B cell (primary cell): ENCODE data around the gene NBAS. TPM values are rescaled to one million over a fixed set of nuclear protein-coding genes. Genes with fewer than 3 reads are reported as not detected.

ENCODE experiments used
- ATAC-seq: fragments of 200-7000 bp; cut with Tn5 transposase; one replicate; pipeline ENCODE4 v1.10.0; 2021; ENCODE audit warnings: low read depth, mild to moderate bottlenecking, moderate number of reproducible peaks, moderate library complexity
- CTCF ChIA-PET: fragments of 350-600 bp; sonication (Branson Sonifier 250); formaldehyde crosslinking; loops from one replicate; lab custom pipeline; 2021; ENCODE audit warnings: antibody characterized with exemption, inconsistent platforms; lab: Charles Lee
- POLR2A ChIA-PET: fragments of 350-600 bp; sonication (Branson Sonifier 250); formaldehyde crosslinking; loops from one replicate; lab custom pipeline; 2021; ENCODE audit warnings: antibody characterized with exemption; lab: Charles Lee
- DNase-seq: peaks from one replicate; pipeline ENCODE4 v3.0.0; 2013
- H2AFZ ChIP-seq: 2 replicates; pipeline ENCODE4 v1.6.1; 2012; ENCODE audit warnings: mild to moderate bottlenecking, low read depth, low read length; ENCODE audit not compliant: insufficient read depth, poor library complexity, severe bottlenecking
- H3K27ac ChIP-seq, 2 donors: 1 replicate in 1 of 2; 2 replicates in 1 of 2; pipeline ENCODE4 v1.5.1; 2012 to 2013; ENCODE audit warnings: low read length in 2 of 2, mild to moderate bottlenecking in 2 of 2, moderate library complexity in 1 of 2
- H3K27me3 ChIP-seq, 4 experiments: fragments of 200-600 bp in 1 of 4; sonication (generic) in 1 of 4; replicated peaks in 1 of 4; 1 replicate in 2 of 4; 2 replicates in 2 of 4; pipeline versions ENCODE4 v1.6.1 to v1.7.0; 2013 to 2016; ENCODE audit warnings: low read length in 3 of 4, mild to moderate bottlenecking in 2 of 4, mixed read lengths in 1 of 4, moderate library complexity in 1 of 4; ENCODE audit not compliant: insufficient read depth in 4 of 4, control insufficient read depth in 3 of 4; ENCODE audit errors: control extremely low read depth in 1 of 4
- H3K36me3 ChIP-seq, 2 experiments: replicated peaks in 1 of 2; 1 replicate in 1 of 2; 2 replicates in 1 of 2; pipeline versions ENCODE4 v1.6.1 to v1.7.1; 2013; ENCODE audit warnings: low read length in 1 of 2; ENCODE audit not compliant: insufficient read depth in 2 of 2, control insufficient read depth in 1 of 2; ENCODE audit errors: control extremely low read depth in 1 of 2, extremely low read depth in 1 of 2
- H3K4me1 ChIP-seq, 2 donors: fragments of 200-600 bp in 1 of 2; sonication (generic) in 1 of 2; 1 replicate in 1 of 2; 2 replicates in 1 of 2; pipeline versions ENCODE4 v1.5.1 to v1.6.1; 2013 to 2017; ENCODE audit warnings: low read length in 2 of 2; ENCODE audit not compliant: control insufficient read depth in 2 of 2, insufficient read depth in 2 of 2
- H3K4me2 ChIP-seq: replicated peaks from 2 replicates; pipeline ENCODE3; 2012; ENCODE audit warnings: mild to moderate bottlenecking, low read depth, low read length; ENCODE audit not compliant: poor library complexity, severe bottlenecking
- H3K4me3 ChIP-seq, 5 experiments: fragments of 200-600 bp in 1 of 5; sonication (generic) in 1 of 5; 1 replicate in 3 of 5; 2 replicates in 2 of 5; pipeline versions ENCODE4 v1.5.1 to v1.7.0; 2011 to 2016; ENCODE audit warnings: low read length in 4 of 5, mild to moderate bottlenecking in 4 of 5, low read depth in 2 of 5, control low read depth in 1 of 5, moderate library complexity in 1 of 5; ENCODE audit not compliant: insufficient read depth in 1 of 5; ENCODE audit errors: control extremely low read depth in 1 of 5, extremely low read depth in 1 of 5
- H3K79me2 ChIP-seq: fragments of 200-600 bp; sonication (generic); one replicate; pipeline ENCODE4 v1.6.0; 2016; ENCODE audit warnings: low read length; ENCODE audit not compliant: control insufficient read depth, insufficient read depth
- H3K9ac ChIP-seq: fragments of 200-600 bp; sonication (generic); 2 replicates; pipeline ENCODE4 v1.6.1; 2017; ENCODE audit warnings: mild to moderate bottlenecking, low read length, moderate library complexity
- H3K9me3 ChIP-seq, 3 donors: one replicate each; pipeline versions ENCODE4 v1.6.1 to v1.7.1; 2013; ENCODE audit warnings: low read length in 2 of 3; ENCODE audit not compliant: control insufficient read depth in 2 of 3, insufficient read depth in 1 of 3; ENCODE audit errors: control extremely low read depth in 1 of 3
- H4K20me1 ChIP-seq: 2 replicates; pipeline ENCODE4 v1.6.0; 2012; ENCODE audit warnings: mild to moderate bottlenecking, low read length; ENCODE audit not compliant: insufficient read depth, control insufficient read depth, poor library complexity, severe bottlenecking
- H3K27ac Mint-ChIP-seq: one replicate; pipeline ENCODE4 v1.8.0; 2021; ENCODE audit warnings: mixed read lengths
- H3K27me3 Mint-ChIP-seq: one replicate; pipeline ENCODE4 v1.8.0; 2021; ENCODE audit warnings: mixed read lengths
- H3K4me1 Mint-ChIP-seq: one replicate; pipeline ENCODE4 v1.8.0; 2021; ENCODE audit warnings: mixed read lengths
- H3K4me3 Mint-ChIP-seq: one replicate; pipeline ENCODE4 v1.8.0; 2021; ENCODE audit warnings: mixed read lengths
- H3K9me3 Mint-ChIP-seq: one replicate; pipeline ENCODE4 v1.8.0; 2022; ENCODE audit warnings: mixed read lengths; ENCODE audit not compliant: insufficient read depth
- EZH2 ChIP-seq: IDR thresholded peaks from 2 replicates; pipeline ENCODE4 v1.6.1; 2012; ENCODE audit warnings: borderline replicate concordance, low read depth, mild to moderate bottlenecking, moderate library complexity, low read length; ENCODE audit not compliant: insufficient read depth, poor library complexity, severe bottlenecking
- WGBS: methylation state at CpG from one replicate; pipeline ENCODE4 v1.1.5; 2013; ENCODE audit warnings: missing lambda C conversion rate; ENCODE audit not compliant: insufficient coverage; 5-methylcytosine and 5-hydroxymethylcytosine counted together
- intact Hi-C: fragments of 100-400 bp; cut with micrococcal nuclease; formaldehyde crosslinking; loops from one replicate; pipeline ENCODE4 v1.10.0; 2022
- polyA plus RNA-seq: library from polyadenylated mRNA; depleted of rRNA; stranded (reverse); fragments of >200 nt; gene quantifications from 2 replicates; pipeline ENCODE4 v1.2.3, GENCODE V29; 2012
- total RNA-seq, 2 donors: library from RNA; stranded (reverse); fragments of 120-200 nt in 1 of 2; gene quantifications; 1 replicate in 1 of 2; 2 replicates in 1 of 2; pipeline versions ENCODE4 v1.2.3 to v1.2.4, GENCODE V29; 2013 to 2022
- TF ChIP-seq, protein P1 (sequence below): fragments of 200-600 bp; IDR thresholded peaks from one replicate; pipeline ENCODE4 v1.8.0; 2022; ENCODE audit warnings: antibody characterized with exemption, mild to moderate bottlenecking

NBAS gene
- total and polyA plus RNA-seq, 2 donors (not counting 1 experiment from before 2014, with no cell fraction given) = 10.6 to 37.3 TPM

GRCh38 chr2:15507697-15508096, 53.4 kb downstream of the NBAS start:
- H3K9me3 Mint-ChIP-seq = no peaks in the 10 kb centered on the region
- Histone ChIP-seq H3K4me3 (no peak overlapping the region), H3K9ac (no peak overlapping the region), H4K20me1 (no peaks in the 10 kb centered on the region), H3K27me3 (no peaks in the 10 kb centered on the region), H3K9me3 (no peaks in the 10 kb centered on the region), H2AFZ (no peak overlapping the region), H3K4me1 (no peaks in the 10 kb centered on the region), H3K79me2 (no peaks in the 10 kb centered on the region), H3K36me3 (peaks cover 4 to 36% of the 10 kb centered on the region in 2 experiments), H3K27ac (no peak overlapping the region), H3K4me2 (no peak overlapping the region)
- no peak for ATAC-seq
- H3K4me3 Mint-ChIP-seq = no peak overlapping the region
- no CpG with 5 or more reads among the region's 3 CpGs for whole genome bisulfite sequencing
- intact Hi-C loops = no loop called here
- ChIA-PET CTCF (no interaction called here), POLR2A (no interaction called here)
- TF ChIP-seq, protein P1, sequence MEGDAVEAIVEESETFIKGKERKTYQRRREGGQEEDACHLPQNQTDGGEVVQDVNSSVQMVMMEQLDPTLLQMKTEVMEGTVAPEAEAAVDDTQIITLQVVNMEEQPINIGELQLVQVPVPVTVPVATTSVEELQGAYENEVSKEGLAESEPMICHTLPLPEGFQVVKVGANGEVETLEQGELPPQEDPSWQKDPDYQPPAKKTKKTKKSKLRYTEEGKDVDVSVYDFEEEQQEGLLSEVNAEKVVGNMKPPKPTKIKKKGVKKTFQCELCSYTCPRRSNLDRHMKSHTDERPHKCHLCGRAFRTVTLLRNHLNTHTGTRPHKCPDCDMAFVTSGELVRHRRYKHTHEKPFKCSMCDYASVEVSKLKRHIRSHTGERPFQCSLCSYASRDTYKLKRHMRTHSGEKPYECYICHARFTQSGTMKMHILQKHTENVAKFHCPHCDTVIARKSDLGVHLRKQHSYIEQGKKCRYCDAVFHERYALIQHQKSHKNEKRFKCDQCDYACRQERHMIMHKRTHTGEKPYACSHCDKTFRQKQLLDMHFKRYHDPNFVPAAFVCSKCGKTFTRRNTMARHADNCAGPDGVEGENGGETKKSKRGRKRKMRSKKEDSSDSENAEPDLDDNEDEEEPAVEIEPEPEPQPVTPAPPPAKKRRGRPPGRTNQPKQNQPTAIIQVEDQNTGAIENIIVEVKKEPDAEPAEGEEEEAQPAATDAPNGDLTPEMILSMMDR = no peak
- no peak for TF ChIP-seq EZH2
- no peaks in the 10 kb centered on the region for H3K27me3 Mint-ChIP-seq
- DNase-seq = no peak
- H3K27ac Mint-ChIP-seq = no peak overlapping the region
- H3K4me1 Mint-ChIP-seq = no peaks in the 10 kb centered on the region

DNA sequence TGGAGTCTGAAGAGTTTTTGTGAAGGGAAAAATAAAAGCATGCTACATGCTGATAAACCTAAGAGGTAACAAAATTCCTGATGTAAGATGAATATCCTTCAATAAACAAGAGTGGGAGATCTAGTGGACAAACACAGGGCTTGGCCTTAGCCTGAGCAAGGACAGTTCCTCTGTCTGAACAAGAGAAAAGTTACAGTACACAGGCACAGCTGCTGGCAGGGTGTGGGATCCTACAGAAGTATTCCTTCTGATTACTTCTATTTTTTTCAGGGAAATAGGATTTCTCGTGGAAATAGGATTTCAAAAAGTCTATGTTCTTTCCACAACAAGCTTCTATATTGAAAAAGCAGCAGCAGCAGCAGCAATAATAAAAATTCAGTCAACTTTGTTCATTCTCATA, 54.1 kb downstream of the NBAS start:
- Histone ChIP-seq H3K4me3 (no peak overlapping the region), H3K36me3 (peaks cover under 1 to 29% of the 10 kb centered on the region in 2 experiments), H3K79me2 (no peaks in the 10 kb centered on the region), H3K4me1 (no peaks in the 10 kb centered on the region), H3K9me3 (no peaks in the 10 kb centered on the region), H3K9ac (no peak overlapping the region), H3K27me3 (no peaks in the 10 kb centered on the region), H4K20me1 (no peaks in the 10 kb centered on the region), H3K27ac (no peak overlapping the region), H3K4me2 (no peak overlapping the region), H2AFZ (no peak overlapping the region)
- TF ChIP-seq EZH2 = no peak
- TF ChIP-seq, protein P1 = no peak
- CTCF ChIA-PET = no interaction called here
- no CpG with 5 or more reads among the region's 1 CpG for WGBS
- Mint-ChIP-seq H3K4me1 (no peaks in the 10 kb centered on the region), H3K4me3 (no peak overlapping the region), H3K9me3 (no peaks in the 10 kb centered on the region), H3K27ac (no peak overlapping the region), H3K27me3 (no peaks in the 10 kb centered on the region)
- POLR2A ChIA-PET = no interaction called here
- intact Hi-C loops = no loop called here
- no peak for DNase-seq
- no peak for ATAC-seq
